Neural progenitor cell (in vitro differentiated cells): ENCODE results near the gene NXPH3. TPM values are rescaled to one million over a fixed set of nuclear protein-coding genes. Genes with fewer than 3 reads are reported as not detected.

Experiments
- DNase-seq: peaks from one replicate; pipeline ENCODE4 v3.0.0-alpha.2; 2016; ENCODE audit warnings: low spot score
- H2AFZ ChIP-seq: fragments of 200-600 bp; sonication (generic); replicated peaks from 2 replicates; pipeline ENCODE4 v1.6.1; 2016; ENCODE audit warnings: antibody characterized with exemption
- H3F3A ChIP-seq: fragments of 200-600 bp; sonication (generic); 2 replicates; pipeline ENCODE4 v1.6.1; 2016; ENCODE audit warnings: antibody characterized with exemption, low read depth
- H3K27ac ChIP-seq: fragments of 200-600 bp; sonication (generic); 2 replicates; pipeline ENCODE4 v1.5.1; 2016; ENCODE audit warnings: mild to moderate bottlenecking
- H3K27me3 ChIP-seq: fragments of 200-600 bp; sonication (generic); 2 replicates; pipeline ENCODE4 v1.6.1; 2016; ENCODE audit warnings: mild to moderate bottlenecking, moderate library complexity
- H3K36me3 ChIP-seq: fragments of 200-600 bp; sonication (generic); 2 replicates; pipeline ENCODE4 v1.5.1; 2016
- H3K4me1 ChIP-seq: fragments of 200-600 bp; sonication (generic); 2 replicates; pipeline ENCODE4 v1.6.1; 2016; ENCODE audit warnings: mixed run types
- H3K4me2 ChIP-seq: fragments of 200-600 bp; sonication (generic); 2 replicates; pipeline ENCODE4 v1.6.1; 2016
- H3K4me3 ChIP-seq: fragments of 200-600 bp; sonication (generic); 2 replicates; pipeline ENCODE4 v1.5.1; 2016
- H3K79me2 ChIP-seq: fragments of 200-600 bp; sonication (generic); 2 replicates; pipeline ENCODE4 v1.6.1; 2016; ENCODE audit warnings: low read depth
- H3K9ac ChIP-seq: fragments of 200-600 bp; sonication (generic); 2 replicates; pipeline ENCODE4 v1.6.1; 2016
- H3K9me3 ChIP-seq: fragments of 200-600 bp; sonication (generic); 2 replicates; pipeline ENCODE4 v1.5.1; 2016; ENCODE audit warnings: low read depth
- H4K20me1 ChIP-seq: fragments of 200-600 bp; sonication (generic); 2 replicates; pipeline ENCODE4 v1.6.1; 2016; ENCODE audit warnings: low read depth
- H3K27ac Mint-ChIP-seq: 3 replicates; pipeline ENCODE4 v1.8.0; 2021; ENCODE audit warnings: mixed read lengths
- H3K27me3 Mint-ChIP-seq: 2 replicates; pipeline ENCODE4 v1.8.0; 2022; ENCODE audit warnings: low read depth, mild to moderate bottlenecking, inconsistent platforms, moderate library complexity, mixed read lengths; ENCODE audit not compliant: insufficient read depth
- H3K36me3 Mint-ChIP-seq: 3 replicates; pipeline ENCODE4 v1.8.0; 2021; ENCODE audit warnings: mixed read lengths
- H3K4me1 Mint-ChIP-seq: 3 replicates; pipeline ENCODE4 v1.8.0; 2021; ENCODE audit warnings: mixed read lengths
- H3K4me3 Mint-ChIP-seq: 3 replicates; pipeline ENCODE4 v1.8.0; 2021; ENCODE audit warnings: mild to moderate bottlenecking, moderate library complexity, mixed read lengths
- H3K9me3 Mint-ChIP-seq: 3 replicates; pipeline ENCODE4 v1.8.0; 2020; ENCODE audit warnings: mixed read lengths
- EZH2 ChIP-seq: fragments of 200-600 bp; sonication (generic); IDR thresholded peaks from 2 replicates; pipeline ENCODE4 v1.6.1; 2017; ENCODE audit warnings: antibody characterized with exemption, mild to moderate bottlenecking, moderate library complexity
- EZH2phosphoT487 ChIP-seq: fragments of 200-600 bp; sonication (generic); IDR thresholded peaks from 2 replicates; pipeline ENCODE4 v1.6.1; 2017; ENCODE audit warnings: antibody characterized with exemption
- total RNA-seq: library from RNA; depleted of rRNA; stranded (reverse); fragments of >200 nt; gene quantifications from 2 replicates; pipeline ENCODE4 v1.2.3, GENCODE V29; 2015; ENCODE audit warnings: low replicate concordance
- TF ChIP-seq, protein P1 (sequence below): fragments of 200-600 bp; sonication (generic); IDR thresholded peaks from 2 replicates; pipeline ENCODE4 v1.5.1; 2017; ENCODE audit warnings: antibody characterized with exemption, mild to moderate bottlenecking

NXPH3 gene
- total RNA-seq, 1 donor from 2014 or later: 3.6 TPM

DNA sequence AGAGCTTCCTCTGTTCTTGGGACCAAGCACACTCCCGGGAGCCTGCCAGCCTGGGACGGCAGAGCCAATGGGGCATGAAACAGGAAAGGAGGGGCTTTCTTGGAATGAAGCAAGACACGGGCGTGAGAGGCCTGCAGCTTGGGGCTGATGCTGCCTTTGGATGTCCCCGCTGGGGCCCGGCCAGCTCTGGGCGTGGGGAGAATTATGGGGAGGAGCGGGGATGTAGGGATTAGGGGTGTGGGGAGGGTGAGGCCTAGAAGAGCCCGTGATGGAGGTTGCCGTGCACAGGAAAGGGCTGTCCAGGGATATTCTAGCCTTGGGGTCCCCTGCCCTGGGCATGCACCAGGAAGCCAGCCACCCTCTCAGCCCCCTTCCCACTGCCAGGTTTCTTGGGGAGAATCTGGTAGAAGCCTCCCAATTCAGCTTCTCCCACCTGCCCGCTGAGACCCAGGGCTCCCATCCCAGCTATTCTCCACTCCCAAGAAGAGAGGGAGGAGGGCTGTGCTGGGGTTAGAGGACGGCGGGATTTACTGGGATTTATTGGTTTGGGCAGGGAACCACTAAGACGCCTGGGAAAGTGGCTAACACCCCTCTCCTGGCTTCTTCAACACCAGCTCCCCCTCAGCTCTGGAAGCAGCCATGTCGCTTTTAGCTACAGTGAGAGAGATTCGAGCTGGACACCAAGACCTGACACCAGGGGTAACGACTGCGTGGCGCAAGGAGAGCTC is 20.0 kb upstream of the NXPH3 start:
- Histone ChIP-seq H3K27me3 (peaks cover 20% of the 10 kb centered on the region), H3K79me2 (no peaks in the 10 kb centered on the region), H2AFZ (peak overlapping the region; percentile 100), H4K20me1 (no peaks in the 10 kb centered on the region), H3K4me1 (peaks cover 5% of the 10 kb centered on the region), H3F3A (peaks cover 6% of the 10 kb centered on the region), H3K9me3 (no peaks in the 10 kb centered on the region), H3K9ac (no peak overlapping the region), H3K4me3 (no peak overlapping the region), H3K36me3 (no peaks in the 10 kb centered on the region), H3K4me2 (peak overlapping the region; percentile 58), H3K27ac (no peak overlapping the region)
- Mint-ChIP-seq H3K4me3 (no peak overlapping the region), H3K27ac (no peak overlapping the region), H3K4me1 (peaks cover 9% of the 10 kb centered on the region), H3K27me3 (peaks cover 21% of the 10 kb centered on the region), H3K9me3 (no peaks in the 10 kb centered on the region), H3K36me3 (no peaks in the 10 kb centered on the region)
- DNase-seq: peak; percentile 9
- TF ChIP-seq EZH2phosphoT487: no peak
- TF ChIP-seq, protein P1, sequence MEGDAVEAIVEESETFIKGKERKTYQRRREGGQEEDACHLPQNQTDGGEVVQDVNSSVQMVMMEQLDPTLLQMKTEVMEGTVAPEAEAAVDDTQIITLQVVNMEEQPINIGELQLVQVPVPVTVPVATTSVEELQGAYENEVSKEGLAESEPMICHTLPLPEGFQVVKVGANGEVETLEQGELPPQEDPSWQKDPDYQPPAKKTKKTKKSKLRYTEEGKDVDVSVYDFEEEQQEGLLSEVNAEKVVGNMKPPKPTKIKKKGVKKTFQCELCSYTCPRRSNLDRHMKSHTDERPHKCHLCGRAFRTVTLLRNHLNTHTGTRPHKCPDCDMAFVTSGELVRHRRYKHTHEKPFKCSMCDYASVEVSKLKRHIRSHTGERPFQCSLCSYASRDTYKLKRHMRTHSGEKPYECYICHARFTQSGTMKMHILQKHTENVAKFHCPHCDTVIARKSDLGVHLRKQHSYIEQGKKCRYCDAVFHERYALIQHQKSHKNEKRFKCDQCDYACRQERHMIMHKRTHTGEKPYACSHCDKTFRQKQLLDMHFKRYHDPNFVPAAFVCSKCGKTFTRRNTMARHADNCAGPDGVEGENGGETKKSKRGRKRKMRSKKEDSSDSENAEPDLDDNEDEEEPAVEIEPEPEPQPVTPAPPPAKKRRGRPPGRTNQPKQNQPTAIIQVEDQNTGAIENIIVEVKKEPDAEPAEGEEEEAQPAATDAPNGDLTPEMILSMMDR: no peak
- no peak for TF ChIP-seq EZH2

DNA sequence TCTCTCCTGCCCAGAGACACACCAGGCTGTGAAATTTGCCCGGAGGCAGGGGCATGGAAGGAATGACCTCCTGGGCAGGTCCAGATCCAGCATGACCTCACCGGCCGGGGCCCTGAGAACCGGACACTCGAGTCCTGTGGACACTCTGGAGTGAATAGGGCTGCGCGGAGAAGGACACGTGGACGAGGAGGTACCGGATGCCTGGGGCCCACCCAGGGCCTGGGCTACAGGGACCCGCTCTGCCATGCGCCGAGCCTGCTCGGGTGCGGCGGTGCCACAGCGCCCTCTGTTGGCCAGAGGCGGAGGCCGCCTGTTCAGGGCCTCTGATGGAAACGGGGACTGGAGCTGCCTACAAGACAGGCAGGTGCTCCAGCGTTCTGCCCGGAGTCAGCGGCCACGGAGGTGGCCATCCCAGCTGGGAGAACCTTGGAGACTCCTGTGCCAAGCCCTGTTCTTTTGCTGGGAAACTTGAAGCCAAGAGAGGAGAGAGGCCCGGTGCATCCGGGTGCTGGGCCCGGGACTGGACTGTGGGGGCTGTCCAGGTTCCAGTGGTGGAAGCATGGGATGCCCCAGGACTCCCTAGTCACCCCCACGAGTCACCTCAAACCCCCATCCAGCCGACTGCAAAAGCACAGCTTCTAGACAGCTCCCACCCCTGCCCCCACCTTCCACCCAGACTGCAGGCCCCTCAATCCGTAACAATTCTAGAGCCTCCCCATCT is 19.3 kb upstream of the NXPH3 start:
- H2AFZ ChIP-seq: peak overlapping the region; percentile 100
- peak overlapping the region; percentile 58 for H3K4me2 ChIP-seq
- no peak overlapping the region for H3K27ac ChIP-seq
- no peaks in the 10 kb centered on the region for H3K36me3 ChIP-seq
- no peaks in the 10 kb centered on the region for H3K9me3 Mint-ChIP-seq
- no peak overlapping the region for H3K9ac ChIP-seq
- DNase-seq: peak; percentile 88
- H3K27me3 Mint-ChIP-seq: peaks cover 21% of the 10 kb centered on the region
- H3K4me3 Mint-ChIP-seq: no peak overlapping the region
- peaks cover 20% of the 10 kb centered on the region for H3K27me3 ChIP-seq
- H3K9me3 ChIP-seq: no peaks in the 10 kb centered on the region
- H4K20me1 ChIP-seq: no peaks in the 10 kb centered on the region
- no peaks in the 10 kb centered on the region for H3K36me3 Mint-ChIP-seq
- H3F3A ChIP-seq: peaks cover 6% of the 10 kb centered on the region
- H3K27ac Mint-ChIP-seq: no peak overlapping the region
- H3K4me3 ChIP-seq: no peak overlapping the region
- no peaks in the 10 kb centered on the region for H3K79me2 ChIP-seq
- peaks cover 5% of the 10 kb centered on the region for H3K4me1 ChIP-seq
- TF ChIP-seq, protein P1: peak; percentile 99
- TF ChIP-seq EZH2: no peak
- H3K4me1 Mint-ChIP-seq: peaks cover 9% of the 10 kb centered on the region

DNA sequence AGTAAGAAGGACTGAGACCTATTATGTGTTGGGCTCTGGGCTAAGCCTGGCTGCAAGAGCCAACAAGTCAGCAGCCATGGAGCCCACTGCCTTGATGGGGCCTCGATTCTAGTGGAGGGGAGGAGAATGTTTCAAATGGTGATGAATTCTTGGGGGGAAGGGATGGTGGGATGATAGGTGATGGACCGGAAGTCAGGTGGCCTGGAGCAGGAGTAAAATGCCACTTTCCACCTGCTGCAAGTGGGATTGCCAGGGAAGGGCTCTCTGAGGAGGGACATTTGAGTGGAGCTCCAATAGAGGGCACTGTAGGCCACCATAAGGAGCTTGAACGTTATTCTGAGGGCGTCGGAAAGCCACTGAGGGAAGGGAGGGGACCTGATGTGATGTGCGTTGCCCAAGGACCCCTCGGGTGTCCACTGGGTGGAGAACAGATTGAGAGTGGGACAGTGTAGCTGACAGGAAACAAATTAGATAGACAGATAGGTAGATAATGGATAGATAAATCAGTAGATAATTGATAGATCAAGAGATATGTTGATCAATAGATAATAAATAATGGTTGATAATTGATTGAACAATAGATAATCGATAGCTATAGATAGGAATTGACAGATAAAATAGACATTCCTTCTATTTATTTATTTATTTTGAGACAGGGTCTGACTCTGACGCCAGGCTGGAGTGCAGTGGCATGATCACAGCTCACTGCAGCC is 18.2 kb upstream of the NXPH3 start:
- Mint-ChIP-seq H3K4me1 (peaks cover 7% of the 10 kb centered on the region), H3K36me3 (no peaks in the 10 kb centered on the region), H3K4me3 (no peak overlapping the region), H3K9me3 (no peaks in the 10 kb centered on the region), H3K27ac (no peak overlapping the region), H3K27me3 (peaks cover 16% of the 10 kb centered on the region)
- Histone ChIP-seq H3K36me3 (no peaks in the 10 kb centered on the region), H2AFZ (no peak overlapping the region), H3K4me2 (no peak overlapping the region), H3F3A (peaks cover 6% of the 10 kb centered on the region), H3K79me2 (no peaks in the 10 kb centered on the region), H4K20me1 (no peaks in the 10 kb centered on the region), H3K27ac (no peak overlapping the region), H3K9me3 (no peaks in the 10 kb centered on the region), H3K9ac (no peak overlapping the region), H3K4me3 (no peak overlapping the region), H3K27me3 (peaks cover 20% of the 10 kb centered on the region), H3K4me1 (peaks cover 5% of the 10 kb centered on the region)
- peak; percentile 89 for DNase-seq
- TF ChIP-seq EZH2phosphoT487: no peak
- TF ChIP-seq, protein P1: peak; percentile 76
- TF ChIP-seq EZH2: no peak
